ENCODE measurements around the gene PCK1. TPM values are rescaled to one million over a fixed set of nuclear protein-coding genes. Genes with fewer than 3 reads are reported as not detected.

Gene PCK1
- total and polyA plus RNA-seq, 2 of the 13 experiments (the other 11 are each of a cell fraction or from before 2014, with no cell fraction given): 6.5 to 12.6 TPM

- H3K4me3 ChIP-seq (replicated peaks in 1 of 3; ENCODE audit: insufficient read depth in 1 of 3, low read depth in 2 of 3, low read length in 3 of 3): no peak overlapping the region
- H3K4me2 ChIP-seq (ENCODE audit: low read depth, low read length): no peak overlapping the region
- no peak overlapping the region for H3K27ac ChIP-seq (ENCODE audit: extremely low read length, insufficient read depth, low read length)
- FAIRE-seq: no peak
- intact Hi-C loops (cut with micrococcal nuclease; ENCODE audit: unreplicated experiment) (loop anchor here (5.0 kb wide), 2 partner anchors 574 to 699 kb away; no protein-coding TSS in a partner anchor), in situ Hi-C loops (cut with HindIII; ENCODE audit: extremely low pct_ligation_motif_present, low pct_unique_long_range_greater_than_20kb) (no loop called here)
- peaks cover 0 to 45% of the 10 kb centered on the region in 2 experiments; a peak in 3 of 5 replicates for H3K27me3 ChIP-seq (ENCODE audit: control insufficient read depth in 1 of 2, insufficient read depth in 2 of 2, low read length in 2 of 2)
- H4K20me1 ChIP-seq (ENCODE audit: insufficient read depth, low read length): no peaks in the 10 kb centered on the region
- H3K4me1 ChIP-seq (ENCODE audit: insufficient read depth, low read length): no peaks in the 10 kb centered on the region
- no peaks in the 10 kb centered on the region for H3K36me3 ChIP-seq (replicated peaks in 1 of 2; ENCODE audit: control insufficient read depth in 1 of 2, insufficient read depth in 2 of 2, low read length in 2 of 2)
- no TSS peak for BruUV-seq (replicated peaks)
- H3K9me3 ChIP-seq (ENCODE audit: low read length): no peaks in the 10 kb centered on the region
- DNase-seq (ENCODE audit: low spot score): no peak
- no peak overlapping the region for H2AFZ ChIP-seq (ENCODE audit: low read length)
- H3K9ac ChIP-seq (ENCODE audit: insufficient read depth, low read depth, low read length): no peak overlapping the region
- 2% methylated on average over 1 of the region's 1 CpG for WGBS (ENCODE audit: low lambda C conversion rate)
- ATAC-seq: no peak
- ChIA-PET POLR2A (no interaction called here), CTCF (ENCODE audit: low intra/inter-chr PET ratio, low total read pairs) (interaction anchor here (1.4 to 6.8 kb wide), 4 partner anchors 14 to 697 kb away, joined by 3 to 204 read pairs (median 29); no protein-coding TSS in a partner anchor)
- no peaks in the 10 kb centered on the region for H3K79me2 ChIP-seq (ENCODE audit: insufficient read depth, low read length)
- TF ChIP-seq NR0B2 (CRISPR knock-in tag; IDR thresholded peaks at IDR 0.05): no peak
- no peak for TF ChIP-seq ZNF740 (CRISPR knock-in tag; IDR thresholded peaks at IDR 0.05)
- no peak for TF ChIP-seq ZFP62 (CRISPR knock-in tag; IDR thresholded peaks at IDR 0.05)
- TF ChIP-seq JUNB (CRISPR knock-in tag; IDR thresholded peaks at IDR 0.05; ENCODE audit: borderline replicate concordance): no peak
- no peak for TF ChIP-seq DNMT3B (CRISPR knock-in tag; conservative IDR thresholded peaks at IDR 0.05)
- TF ChIP-seq EED (CRISPR knock-in tag; IDR thresholded peaks at IDR 0.05): no peak
- TF ChIP-seq ZSCAN5A (CRISPR knock-in tag; IDR thresholded peaks at IDR 0.05; ENCODE audit: borderline replicate concordance): no peak
- TF ChIP-seq FOXM1 (CRISPR knock-in tag; IDR thresholded peaks at IDR 0.05): no peak
- TF ChIP-seq THAP7 (CRISPR knock-in tag; IDR thresholded peaks at IDR 0.05): no peak
- TF ChIP-seq ZNF225 (CRISPR knock-in tag; IDR thresholded peaks at IDR 0.05): no peak
- TF ChIP-seq HOXD1 (CRISPR knock-in tag; IDR thresholded peaks at IDR 0.05): no peak
- no peak for TF ChIP-seq SP140L (CRISPR knock-in tag; IDR thresholded peaks at IDR 0.05; ENCODE audit: borderline replicate concordance)
- TF ChIP-seq ZNF749 (CRISPR knock-in tag; IDR thresholded peaks at IDR 0.05; ENCODE audit: borderline replicate concordance): no peak
- TF ChIP-seq SNAPC4 (CRISPR knock-in tag; IDR thresholded peaks at IDR 0.05): no peak
- no peak for TF ChIP-seq THAP8 (CRISPR knock-in tag; IDR thresholded peaks at IDR 0.05; ENCODE audit: borderline replicate concordance)
Measured at GRCh38 chr20:57513199-57513598, 47.7 kb upstream of the PCK1 start.
